Caco-2 (cell line): ENCODE results near the gene CBARP. TPM values are rescaled to one million over a fixed set of nuclear protein-coding genes. Genes with fewer than 3 reads are reported as not detected.

Experiments used
- BruUV-seq: library from RNA; stranded (reverse); fragments of 400-500 nt; replicated peaks from 2 replicates; lab custom pipeline; 2021; lab: Mats Ljungman, UMichigan
- CTCF ChIA-PET: fragments of 300-600 bp; sonication (Branson Sonifier 250); formaldehyde crosslinking; loops from one replicate; lab custom pipeline; 2022; ENCODE audit warnings: antibody characterized with exemption; lab: Charles Lee
- POLR2A ChIA-PET: fragments of 300-600 bp; sonication (Branson Sonifier 250); formaldehyde crosslinking; loops from one replicate; lab custom pipeline; 2022; ENCODE audit warnings: antibody characterized with exemption; lab: Charles Lee
- DNase-seq, 2 experiments: peaks; one replicate each; pipeline versions ENCODE4 v3.0.0 to v3.0.0-alpha.2; 2020 to 2022
- H3K27me3 ChIP-seq: replicated peaks from 2 replicates; pipeline ENCODE4 v1.6.0; 2011; ENCODE audit warnings: low read length; ENCODE audit not compliant: control insufficient read depth, insufficient read depth
- H3K36me3 ChIP-seq: 2 replicates; pipeline ENCODE4 v1.5.1; 2011; ENCODE audit warnings: low read length; ENCODE audit not compliant: control insufficient read depth, insufficient read depth
- H3K4me1 ChIP-seq: fragments of 250-450 bp; sonication (Bioruptor Pico); 2 replicates; pipeline ENCODE4 v1.5.1; 2020; ENCODE audit warnings: mild to moderate bottlenecking
- H3K4me3 ChIP-seq: 2 replicates; pipeline ENCODE4 v1.5.1; 2011; ENCODE audit warnings: low read depth, mild to moderate bottlenecking, control low read depth, low read length
- H3K9me3 ChIP-seq: fragments of 250-450 bp; sonication (Bioruptor Pico); 2 replicates; pipeline ENCODE4 v1.5.1; 2020; ENCODE audit warnings: mild to moderate bottlenecking, moderate library complexity
- H3K27ac Mint-ChIP-seq: one replicate; pipeline ENCODE4 v1.8.0; 2022; ENCODE audit warnings: mixed read lengths; ENCODE audit not compliant: unreplicated experiment
- H3K27me3 Mint-ChIP-seq: one replicate; pipeline ENCODE4 v1.8.0; 2022; ENCODE audit warnings: mixed read lengths; ENCODE audit not compliant: insufficient read depth, unreplicated experiment
- H3K36me3 Mint-ChIP-seq: one replicate; pipeline ENCODE4 v1.8.0; 2022; ENCODE audit warnings: mild to moderate bottlenecking, mixed read lengths; ENCODE audit not compliant: insufficient read depth, unreplicated experiment
- H3K4me1 Mint-ChIP-seq: one replicate; pipeline ENCODE4 v1.8.0; 2022; ENCODE audit warnings: low read depth, mixed read lengths; ENCODE audit not compliant: unreplicated experiment
- H3K4me3 Mint-ChIP-seq: one replicate; pipeline ENCODE4 v1.8.0; 2022; ENCODE audit warnings: mild to moderate bottlenecking, moderate library complexity, mixed read lengths; ENCODE audit not compliant: unreplicated experiment
- H3K9me3 Mint-ChIP-seq: one replicate; pipeline ENCODE4 v1.8.0; 2022; ENCODE audit warnings: mixed read lengths; ENCODE audit not compliant: unreplicated experiment
- intact Hi-C: fragments of 100-400 bp; cut with micrococcal nuclease; formaldehyde crosslinking; loops from one replicate; pipeline ENCODE4 v1.10.0; 2022; ENCODE audit not compliant: unreplicated experiment
- total RNA-seq: library from RNA; stranded (reverse); gene quantifications from 2 replicates; pipeline ENCODE4 v1.2.3, GENCODE V29; 2022
- TF ChIP-seq, protein P1 (sequence below), 2 experiments: fragments of 200-600 bp in 1 of 2; IDR thresholded peaks; 1 replicate in 1 of 2; 2 replicates in 1 of 2; pipeline versions ENCODE4 v1.5.1 to v1.8.0; 2011 to 2022; ENCODE audit warnings: antibody characterized with exemption in 1 of 2, control low read depth in 1 of 2, inconsistent platforms in 1 of 2, low read depth in 1 of 2, low read length in 1 of 2, mild to moderate bottlenecking in 1 of 2, moderate library complexity in 1 of 2; ENCODE audit not compliant: insufficient read depth in 1 of 2, severe bottlenecking in 1 of 2, unreplicated experiment in 1 of 2

The CBARP gene
- total RNA-seq, 1 experiment from 2014 or later: 7.3 TPM

DNA sequence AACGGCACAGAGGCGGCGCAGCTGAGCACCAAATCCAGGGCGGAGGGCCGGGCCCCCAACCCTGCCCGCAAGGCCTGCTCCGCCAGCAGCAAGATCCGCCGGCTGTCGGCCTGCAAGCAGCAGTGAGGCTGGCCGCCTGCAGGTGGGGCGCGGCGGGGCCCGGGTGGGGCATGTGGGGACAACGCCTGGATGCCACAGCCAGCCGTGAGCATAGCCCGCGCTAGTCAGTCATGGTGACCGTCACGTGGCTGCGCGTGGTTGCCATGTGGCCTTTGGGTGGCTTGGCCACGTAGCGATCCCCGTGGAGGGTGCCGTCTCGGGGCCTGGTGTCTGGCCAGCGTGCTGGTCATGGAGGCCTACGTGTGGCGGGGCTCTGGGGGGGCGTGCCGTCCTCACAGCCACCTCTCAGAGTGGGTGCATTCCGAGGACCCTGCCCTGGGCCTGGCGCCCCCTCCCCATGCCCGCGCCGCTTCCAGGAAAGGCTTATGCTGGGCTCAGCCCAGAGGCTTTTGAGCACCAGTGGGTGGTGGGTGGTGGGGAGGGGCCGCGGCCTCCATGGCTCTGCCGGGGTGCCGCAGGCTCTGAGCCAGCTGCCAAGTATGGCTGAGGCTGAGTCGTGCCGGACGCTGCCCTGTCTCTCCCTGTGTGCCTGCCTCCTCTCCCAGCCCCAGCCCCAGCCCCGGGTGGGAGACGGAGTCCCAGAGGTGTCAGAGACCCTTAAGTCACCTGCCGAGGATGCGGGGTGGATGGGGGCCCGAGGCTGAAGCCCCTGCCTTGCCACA is 11.1 kb downstream of the CBARP start:
- intact Hi-C loops: no loop called here
- POLR2A ChIA-PET: interaction anchor here (0.6 kb wide), 1 partner anchor 20 kb away, joined by 3 read pairs; no protein-coding TSS in a partner anchor
- no peaks in the 10 kb centered on the region for H3K4me1 ChIP-seq
- peaks cover 2% of the 10 kb centered on the region for H3K36me3 ChIP-seq
- CTCF ChIA-PET: no interaction called here
- no peaks in the 10 kb centered on the region for H3K9me3 ChIP-seq
- Mint-ChIP-seq H3K9me3 (no peaks in the 10 kb centered on the region), H3K27ac (no peak overlapping the region), H3K4me1 (no peaks in the 10 kb centered on the region), H3K27me3 (no peaks in the 10 kb centered on the region), H3K4me3 (no peak overlapping the region), H3K36me3 (peaks cover 23% of the 10 kb centered on the region)
- no TSS peak for BruUV-seq
- TF ChIP-seq, protein P1, sequence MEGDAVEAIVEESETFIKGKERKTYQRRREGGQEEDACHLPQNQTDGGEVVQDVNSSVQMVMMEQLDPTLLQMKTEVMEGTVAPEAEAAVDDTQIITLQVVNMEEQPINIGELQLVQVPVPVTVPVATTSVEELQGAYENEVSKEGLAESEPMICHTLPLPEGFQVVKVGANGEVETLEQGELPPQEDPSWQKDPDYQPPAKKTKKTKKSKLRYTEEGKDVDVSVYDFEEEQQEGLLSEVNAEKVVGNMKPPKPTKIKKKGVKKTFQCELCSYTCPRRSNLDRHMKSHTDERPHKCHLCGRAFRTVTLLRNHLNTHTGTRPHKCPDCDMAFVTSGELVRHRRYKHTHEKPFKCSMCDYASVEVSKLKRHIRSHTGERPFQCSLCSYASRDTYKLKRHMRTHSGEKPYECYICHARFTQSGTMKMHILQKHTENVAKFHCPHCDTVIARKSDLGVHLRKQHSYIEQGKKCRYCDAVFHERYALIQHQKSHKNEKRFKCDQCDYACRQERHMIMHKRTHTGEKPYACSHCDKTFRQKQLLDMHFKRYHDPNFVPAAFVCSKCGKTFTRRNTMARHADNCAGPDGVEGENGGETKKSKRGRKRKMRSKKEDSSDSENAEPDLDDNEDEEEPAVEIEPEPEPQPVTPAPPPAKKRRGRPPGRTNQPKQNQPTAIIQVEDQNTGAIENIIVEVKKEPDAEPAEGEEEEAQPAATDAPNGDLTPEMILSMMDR (IDR thresholded peaks at IDR 0.05; ENCODE audit: insufficient read depth in 1 of 2, low read depth in 1 of 2, low read length in 1 of 2, severe bottlenecking in 1 of 2, unreplicated experiment in 1 of 2): no peak
- no peaks in the 10 kb centered on the region for H3K27me3 ChIP-seq
- no peak for DNase-seq
- no peak overlapping the region for H3K4me3 ChIP-seq

DNA sequence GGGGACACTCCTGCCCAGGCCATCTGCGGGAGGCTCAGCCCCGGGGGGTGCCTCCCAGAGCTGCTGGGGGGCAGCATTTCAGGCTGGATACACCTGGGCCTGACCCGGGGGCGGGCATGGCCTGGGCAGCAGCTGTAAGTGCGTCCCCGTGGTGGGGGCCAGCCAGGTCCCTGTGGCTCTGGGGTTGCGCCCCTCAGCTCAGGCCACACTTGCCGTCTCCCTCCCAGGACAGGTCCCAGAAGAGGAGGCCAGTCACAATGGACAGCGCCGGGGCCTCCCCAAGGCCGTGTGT is 11.6 kb downstream of the CBARP start:
- Mint-ChIP-seq H3K4me3 (no peak overlapping the region), H3K36me3 (peaks cover 18% of the 10 kb centered on the region), H3K9me3 (no peaks in the 10 kb centered on the region), H3K27ac (no peak overlapping the region), H3K4me1 (no peaks in the 10 kb centered on the region), H3K27me3 (no peaks in the 10 kb centered on the region)
- BruUV-seq: no TSS peak
- H3K9me3 ChIP-seq: no peaks in the 10 kb centered on the region
- DNase-seq: no peak
- no peaks in the 10 kb centered on the region for H3K27me3 ChIP-seq
- peaks cover 2% of the 10 kb centered on the region for H3K36me3 ChIP-seq
- CTCF ChIA-PET: no interaction called here
- TF ChIP-seq, protein P1 (IDR thresholded peaks at IDR 0.05; ENCODE audit: insufficient read depth in 1 of 2, low read depth in 1 of 2, low read length in 1 of 2, severe bottlenecking in 1 of 2, unreplicated experiment in 1 of 2): no peak
- intact Hi-C loops: no loop called here
- POLR2A ChIA-PET: no interaction called here
- no peak overlapping the region for H3K4me3 ChIP-seq
- H3K4me1 ChIP-seq: no peaks in the 10 kb centered on the region

DNA sequence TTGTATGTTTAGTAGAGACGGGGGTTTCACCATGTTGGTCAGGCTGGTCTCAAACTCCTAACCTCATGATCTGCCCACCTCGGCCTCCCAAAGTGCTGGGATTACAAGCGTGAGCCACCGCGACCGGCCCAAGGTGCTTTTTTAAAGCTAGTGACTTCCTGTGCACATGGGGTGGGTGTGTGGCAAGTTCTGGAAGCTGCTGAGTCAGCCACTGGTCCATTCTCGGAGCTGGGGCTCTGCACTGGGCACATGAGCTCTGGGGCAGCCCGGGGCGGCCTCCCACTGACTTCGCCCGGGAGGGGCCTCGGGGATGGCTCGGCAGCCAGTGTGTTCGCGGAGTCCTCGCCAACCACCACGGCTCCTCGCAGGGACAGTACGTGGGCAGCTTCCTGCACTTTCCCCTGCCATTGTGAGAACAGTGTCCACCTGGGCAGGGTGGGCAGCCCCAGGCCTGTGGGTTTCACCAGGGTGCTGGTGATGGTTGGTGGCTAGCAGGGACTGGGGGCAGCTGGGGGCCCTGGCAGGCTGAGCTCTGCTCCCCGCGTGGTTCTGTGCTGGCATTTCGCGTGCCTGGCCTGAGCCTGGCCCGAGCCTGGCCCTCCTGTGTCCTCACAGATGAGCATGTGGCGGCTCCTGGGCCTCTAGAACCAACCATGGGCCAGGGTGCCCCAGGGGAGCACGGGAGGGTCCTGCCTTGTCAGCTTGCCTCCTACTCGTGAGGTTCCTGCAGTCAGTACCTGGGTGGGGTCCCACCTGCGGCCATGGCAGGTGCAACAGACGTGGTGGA is 12.2 kb downstream of the CBARP start:
- Mint-ChIP-seq H3K4me1 (no peaks in the 10 kb centered on the region), H3K9me3 (no peaks in the 10 kb centered on the region), H3K27me3 (no peaks in the 10 kb centered on the region), H3K36me3 (peaks cover 15% of the 10 kb centered on the region), H3K4me3 (no peak overlapping the region), H3K27ac (no peak overlapping the region)
- Histone ChIP-seq H3K9me3 (no peaks in the 10 kb centered on the region), H3K27me3 (no peaks in the 10 kb centered on the region), H3K36me3 (peaks cover 2% of the 10 kb centered on the region), H3K4me3 (no peak overlapping the region), H3K4me1 (no peaks in the 10 kb centered on the region)
- no TSS peak for BruUV-seq
- TF ChIP-seq, protein P1 (IDR thresholded peaks at IDR 0.05; ENCODE audit: insufficient read depth in 1 of 2, low read depth in 1 of 2, low read length in 1 of 2, severe bottlenecking in 1 of 2, unreplicated experiment in 1 of 2): no peak
- ChIA-PET POLR2A (no interaction called here), CTCF (interaction anchor here (1.0 kb wide), 1 partner anchor 19 kb away, joined by 4 read pairs; no protein-coding TSS in a partner anchor)
- no peak for DNase-seq
- intact Hi-C loops: no loop called here
